Upper lobe of left lung (tissue), 4 donors: Measurements from ENCODE around the gene RRAS2.
"Not testable (repeated sequence)": the region's sequence is repeated elsewhere in the genome, so short reads cannot be mapped to it uniquely, and the experiment has no call there.

Experiments used
- CTCF ChIP-seq, 6 experiments: fragments of 450-650 bp in 4 of 6; fragments of 200-600 bp in 2 of 6; sonication (generic) in 2 of 6; IDR thresholded peaks; one replicate each; pipeline ENCODE4 v1.5.1; 2016 to 2019; ENCODE audit warnings: antibody characterized with exemption in 6 of 6
- EP300 ChIP-seq, 4 donors: sonication (generic); formaldehyde crosslinking; IDR thresholded peaks; one replicate each; pipeline ENCODE4 v1.5.1; 2017; ENCODE audit warnings: antibody characterized with exemption in 4 of 4, control low read depth in 2 of 4
- POLR2A ChIP-seq, 4 donors: fragments of 450-650 bp; IDR thresholded peaks; one replicate each; pipeline ENCODE4 v1.5.1; 2016 to 2017; ENCODE audit warnings: antibody characterized with exemption in 4 of 4, mild to moderate bottlenecking in 2 of 4

- not testable (repeated sequence) for TF ChIP-seq CTCF, POLR2A, EP300 (IDR thresholded peaks at IDR 0.05)
These were observed 80.1 kb downstream of the RRAS2 start for GRCh38 chr11:14278869-14279268.
